ENCODE measurements around the gene RPN2. TPM values are rescaled to one million over a fixed set of nuclear protein-coding genes. Genes with fewer than 3 reads are reported as not detected.

RPN2 gene
- total RNA-seq, 1 donor from 2014 or later: 272 TPM

GRCh38 chr20:37243076-37243936, 64.2 kb downstream of the RPN2 start:
- DNase-seq (ENCODE audit: low read depth): no peak

- DNase-seq (ENCODE audit: low read depth): no peak
Measured at GRCh38 chr20:37243937-37244571, 64.9 kb downstream of the RPN2 start.

GRCh38 chr20:37244572-37244957, 65.4 kb downstream of the RPN2 start:
- no peak for DNase-seq (ENCODE audit: low read depth)

GRCh38 chr20:37245216-37246150, 66.4 kb downstream of the RPN2 start:
- no peak for DNase-seq (ENCODE audit: low read depth)

- no peak for DNase-seq (ENCODE audit: low read depth)
Measured at GRCh38 chr20:37246736-37247135, 67.6 kb downstream of the RPN2 start.

- DNase-seq (ENCODE audit: low read depth): no peak
Measured at GRCh38 chr20:37247547-37247946, 68.4 kb downstream of the RPN2 start.

GRCh38 chr20:37249304-37249703, 70.2 kb downstream of the RPN2 start:
- DNase-seq (ENCODE audit: low read depth): no peak

- no peak for DNase-seq (ENCODE audit: low read depth)
Measured at GRCh38 chr20:37251825-37252477, 72.8 kb downstream of the RPN2 start.

- DNase-seq (ENCODE audit: low read depth): no peak
Measured at GRCh38 chr20:37253087-37253486, 74.0 kb downstream of the RPN2 start.

- no peak for DNase-seq (ENCODE audit: low read depth)
Measured at GRCh38 chr20:37254114-37254878, 75.2 kb downstream of the RPN2 start.

- DNase-seq (ENCODE audit: low read depth): no peak
Measured at GRCh38 chr20:37256286-37256685, 77.2 kb downstream of the RPN2 start.

- no peak for DNase-seq (ENCODE audit: low read depth)
Measured at GRCh38 chr20:37257530-37257929, 78.4 kb downstream of the RPN2 start.

- no peak for DNase-seq (ENCODE audit: low read depth)
Measured at GRCh38 chr20:37257988-37258387, 78.9 kb downstream of the RPN2 start.

GRCh38 chr20:37259031-37259430, 79.9 kb downstream of the RPN2 start:
- DNase-seq (ENCODE audit: low read depth): no peak

- no peak for DNase-seq (ENCODE audit: low read depth)
Measured at GRCh38 chr20:37259865-37260264, 80.7 kb downstream of the RPN2 start.

- no peak for DNase-seq (ENCODE audit: low read depth)
Measured at GRCh38 chr20:37260923-37261322, 81.8 kb downstream of the RPN2 start.

GRCh38 chr20:37261714-37262113, 82.6 kb downstream of the RPN2 start, which contains the start of gene GHRH:
TSS of gene GHRH (minus strand) at chr20:37261814. CDS start at chr20:37256889, 4,925 bp downstream.
- DNase-seq (ENCODE audit: low read depth): no peak

GRCh38 chr20:37262505-37262904, 83.4 kb downstream of the RPN2 start:
- DNase-seq (ENCODE audit: low read depth): no peak

GRCh38 chr20:37263686-37264085, 84.6 kb downstream of the RPN2 start:
- no peak for DNase-seq (ENCODE audit: low read depth)

- no peak for DNase-seq (ENCODE audit: low read depth)
Measured at GRCh38 chr20:37265152-37265551, 86.0 kb downstream of the RPN2 start.

Data from renal cortical epithelial cell (primary cell).